Esophagus muscularis mucosa (tissue), 4 donors: ENCODE data around the gene HACE1. TPM values are rescaled to one million over a fixed set of nuclear protein-coding genes. Genes with fewer than 3 reads are reported as not detected.
A peak's percentile ranks its signal among the peaks of the same experiment; 100 is the strongest.

Experiments
- DNase-seq: peaks from one replicate; pipeline ENCODE4 v3.0.0-alpha.2; 2017; ENCODE audit errors: extremely low spot score
- H3K27ac ChIP-seq, 4 donors: fragments of 200-600 bp; sonication (generic); replicated peaks in 1 of 4; 1 replicate in 3 of 4; 2 replicates in 1 of 4; pipeline ENCODE4 v1.5.1; 2016 to 2019; ENCODE audit warnings: mild to moderate bottlenecking in 1 of 4
- H3K27me3 ChIP-seq, 4 donors: fragments of 200-600 bp; sonication (generic); one replicate each; pipeline versions ENCODE4 v1.5.1 to v1.6.0; 2016 to 2019
- H3K36me3 ChIP-seq, 4 donors: fragments of 200-600 bp; sonication (generic); one replicate each; pipeline ENCODE4 v1.5.1; 2016 to 2019
- H3K4me1 ChIP-seq, 4 donors: fragments of 200-600 bp; sonication (generic); one replicate each; pipeline ENCODE4 v1.5.1; 2016 to 2019
- H3K4me3 ChIP-seq, 4 donors: fragments of 200-600 bp; sonication (generic); 1 replicate in 2 of 4; 2 replicates in 2 of 4; pipeline ENCODE4 v1.5.1; 2016 to 2019; ENCODE audit warnings: mild to moderate bottlenecking in 4 of 4, moderate library complexity in 1 of 4
- H3K9me3 ChIP-seq, 4 donors: fragments of 200-600 bp; sonication (generic); 1 replicate in 3 of 4; 2 replicates in 1 of 4; pipeline ENCODE4 v1.5.1; 2016 to 2019
- CTCF ChIP-seq, 3 experiments: fragments of 200-600 bp in 2 of 3; fragments of 450-650 bp in 1 of 3; sonication (generic) in 2 of 3; IDR thresholded peaks; one replicate each; pipeline ENCODE4 v1.5.1; 2017 to 2019; ENCODE audit warnings: antibody characterized with exemption in 3 of 3, mild to moderate bottlenecking in 2 of 3, moderate library complexity in 1 of 3
- EP300 ChIP-seq: sonication (generic); formaldehyde crosslinking; IDR thresholded peaks from one replicate; pipeline ENCODE4 v1.6.1; 2017; ENCODE audit warnings: antibody characterized with exemption
- POLR2A ChIP-seq: fragments of 450-650 bp; IDR thresholded peaks from one replicate; pipeline ENCODE4 v1.6.1; 2017; ENCODE audit warnings: antibody characterized with exemption, moderate library complexity, mild to moderate bottlenecking, low read depth
- POLR2AphosphoS5 ChIP-seq, 2 donors: sonication (generic); formaldehyde crosslinking; IDR thresholded peaks; one replicate each; pipeline ENCODE4 v1.6.1; 2017; ENCODE audit warnings: antibody characterized with exemption in 2 of 2
- WGBS: methylation state at CpG from one replicate; pipeline ENCODE4 v1.1.5; 2018; 5-methylcytosine and 5-hydroxymethylcytosine counted together
- intact Hi-C: fragments of 100-400 bp; cut with DNase I; formaldehyde crosslinking; loops from one replicate; pipeline ENCODE4 v1.15.1; 2023
- total RNA-seq, 4 donors: library from RNA; depleted of rRNA; stranded (reverse); fragments of >200 nt; gene quantifications; one replicate each; pipeline versions ENCODE4 v1.1.0 to v1.2.1, GENCODE V29; 2016

Gene HACE1
- total RNA-seq, 4 donors from 2014 or later, result 11.4 to 21.5 (median 18.7) TPM

GRCh38 chr6:104888066-104888465, 28.3 kb upstream of the HACE1 start:
- H3K4me1 ChIP-seq, result no peaks in the 10 kb centered on the region
- H3K4me3 ChIP-seq, result no peak overlapping the region
- WGBS, result 82% methylated on average over 3 of the region's 3 CpGs

GRCh38 chr6:104887350-104887749, 27.6 kb upstream of the HACE1 start:
- no peak overlapping the region for H3K27ac ChIP-seq
- peaks cover 0 to 8% (median 0%) of the 10 kb centered on the region in 4 donors for H3K27me3 ChIP-seq
- H3K9me3 ChIP-seq, result peaks cover 0 to 5% (median 0%) of the 10 kb centered on the region in 4 donors
- H3K4me1 ChIP-seq, result no peaks in the 10 kb centered on the region
- WGBS, result 56% methylated on average over 7 of the region's 7 CpGs
- no peak for DNase-seq
- no peaks in the 10 kb centered on the region for H3K36me3 ChIP-seq
- TF ChIP-seq CTCF (IDR thresholded peaks at IDR 0.05), result no peak
- peak in 1 of 2 donors; percentile 12 for TF ChIP-seq POLR2AphosphoS5 (IDR thresholded peaks at IDR 0.05)
- TF ChIP-seq EP300, result no peak
- TF ChIP-seq POLR2A, result no peak
- intact Hi-C loops, result no loop called here
- H3K4me3 ChIP-seq, result no peak overlapping the region

More at GRCh38 chr6:104888066-104888465, 28.3 kb upstream of the HACE1 start:
- Histone ChIP-seq H3K36me3 (no peaks in the 10 kb centered on the region), H3K9me3 (peaks cover 0 to 5% (median 0%) of the 10 kb centered on the region in 4 donors), H3K27me3 (peaks cover 0 to 11% (median 0%) of the 10 kb centered on the region in 4 donors), H3K27ac (no peak overlapping the region)
- intact Hi-C loops, result no loop called here
- TF ChIP-seq POLR2AphosphoS5 (IDR thresholded peaks at IDR 0.05) (no peak), EP300 (no peak), POLR2A (no peak), CTCF (IDR thresholded peaks at IDR 0.05) (no peak)
- no peak for DNase-seq

DNA sequence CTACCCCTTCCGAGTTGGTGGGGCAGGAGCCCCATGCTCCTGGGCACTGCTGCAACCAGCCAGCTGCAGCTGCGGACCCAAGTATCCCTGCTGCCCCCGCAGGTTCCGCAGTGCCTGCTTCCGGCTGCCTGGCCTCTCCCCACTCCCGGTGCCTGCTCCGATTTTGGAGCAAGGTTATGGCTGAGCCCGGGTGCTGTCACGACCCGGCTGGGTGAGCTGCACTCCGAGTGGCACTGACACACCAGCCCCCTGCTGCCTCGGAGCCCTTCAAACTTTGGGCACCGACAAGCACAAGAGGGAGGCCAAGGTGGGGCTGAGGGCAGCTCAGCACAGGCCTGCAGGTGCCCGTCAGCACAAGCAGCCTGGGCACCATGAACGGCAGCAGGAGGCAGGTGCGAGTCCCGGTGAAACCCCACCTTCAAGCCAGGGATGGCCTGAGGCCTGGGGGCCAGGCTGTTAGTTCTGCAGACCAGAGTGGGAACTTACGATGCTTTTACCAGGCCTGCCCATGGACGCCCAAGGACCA, 25.9 kb upstream of the HACE1 start:
- intact Hi-C loops, result no loop called here
- no peak for TF ChIP-seq POLR2A
- no peak for TF ChIP-seq CTCF (IDR thresholded peaks at IDR 0.05)
- TF ChIP-seq POLR2AphosphoS5 (IDR thresholded peaks at IDR 0.05), result no peak
- no peak for TF ChIP-seq EP300
- Histone ChIP-seq H3K4me1 (no peaks in the 10 kb centered on the region), H3K9me3 (peaks cover 0 to 5% (median 0%) of the 10 kb centered on the region in 4 donors), H3K27ac (no peak overlapping the region), H3K36me3 (no peaks in the 10 kb centered on the region), H3K27me3 (peaks cover 0 to 8% (median 0%) of the 10 kb centered on the region in 4 donors), H3K4me3 (no peak overlapping the region)
- WGBS, result 85% methylated on average over 12 of the region's 19 CpGs
- no peak for DNase-seq

GRCh38 chr6:104884867-104885517, 25.3 kb upstream of the HACE1 start:
- no peak for TF ChIP-seq EP300
- no peak for TF ChIP-seq CTCF (IDR thresholded peaks at IDR 0.05)
- no peak for TF ChIP-seq POLR2A
- TF ChIP-seq POLR2AphosphoS5 (IDR thresholded peaks at IDR 0.05), result no peak
- Histone ChIP-seq H3K4me1 (no peaks in the 10 kb centered on the region), H3K27ac (no peak overlapping the region), H3K27me3 (peaks cover 0 to 8% (median 0%) of the 10 kb centered on the region in 4 donors), H3K9me3 (peaks cover 0 to 5% (median 0%) of the 10 kb centered on the region in 4 donors), H3K36me3 (no peaks in the 10 kb centered on the region), H3K4me3 (no peak overlapping the region)
- no peak for DNase-seq
- intact Hi-C loops, result no loop called here
- WGBS, result 75% methylated on average over 9 of the region's 12 CpGs
